GM18519 (cell line): ENCODE results near the gene RO60.
A peak's percentile ranks its signal among the peaks of the same experiment; 100 is the strongest.

ENCODE experiments used
- ATAC-seq: cut with Tn5 transposase; IDR thresholded peaks from one replicate; pipeline ENCODE4 v1.9.1; 2021; ENCODE audit warnings: mild to moderate bottlenecking, moderate library complexity; ENCODE audit not compliant: unreplicated experiment, low FRiP score

Gene RO60

GRCh38 chr1:193104907-193105820 lies 45.8 kb downstream of the RO60 start, which contains the start of gene GLRX2:
GLRX2 (minus strand) TSS chr1:193105414; CDS start chr1:193105382, 32 bp downstream.
- peak; percentile 64 for ATAC-seq

GRCh38 chr1:193105821-193106177 lies 46.4 kb downstream of the RO60 start:
- ATAC-seq: no peak

GRCh38 chr1:193108471-193108870 lies 49.1 kb downstream of the RO60 start:
- ATAC-seq: no peak
